Liver (tissue), 9 donors: ENCODE measurements around the gene NKX2-3. TPM values are rescaled to one million over a fixed set of nuclear protein-coding genes. Genes with fewer than 3 reads are reported as not detected.

Experiments used
- DNase-seq: peaks from one replicate; pipeline ENCODE4 v3.0.0-alpha.2; 2017; ENCODE audit warnings: low spot score
- H3K27ac ChIP-seq, 2 donors: one replicate each; pipeline ENCODE4 v1.7.0; 2013; ENCODE audit warnings: inconsistent platforms in 2 of 2, low read length in 2 of 2, control low read depth in 1 of 2, low read depth in 1 of 2, mild to moderate bottlenecking in 1 of 2
- H3K27me3 ChIP-seq, 4 donors: one replicate each; pipeline versions ENCODE4 v1.6.1 to v1.7.0; 2013; ENCODE audit warnings: low read length in 3 of 4, inconsistent platforms in 1 of 4, mild to moderate bottlenecking in 1 of 4, moderate library complexity in 1 of 4; ENCODE audit not compliant: control insufficient read depth in 4 of 4, insufficient read depth in 4 of 4
- H3K36me3 ChIP-seq, 4 donors: one replicate each; pipeline versions ENCODE4 v1.6.1 to v1.7.0; 2013; ENCODE audit warnings: low read length in 3 of 4, mild to moderate bottlenecking in 3 of 4, low read depth in 1 of 4, moderate library complexity in 1 of 4; ENCODE audit not compliant: control insufficient read depth in 4 of 4, insufficient read depth in 3 of 4
- H3K4me1 ChIP-seq, 4 donors: one replicate each; pipeline versions ENCODE4 v1.6.1 to v1.7.0; 2013; ENCODE audit warnings: low read length in 3 of 4, mild to moderate bottlenecking in 3 of 4, moderate library complexity in 1 of 4; ENCODE audit not compliant: control insufficient read depth in 4 of 4, insufficient read depth in 4 of 4
- H3K4me3 ChIP-seq, 3 donors: one replicate each; pipeline versions ENCODE4 v1.6.1 to v1.7.0; 2013; ENCODE audit warnings: low read length in 3 of 3, control low read depth in 1 of 3, low read depth in 1 of 3, mild to moderate bottlenecking in 1 of 3
- H3K9ac ChIP-seq, 2 donors: one replicate each; pipeline ENCODE4 v1.7.0; 2013; ENCODE audit warnings: low read length in 2 of 2, mild to moderate bottlenecking in 2 of 2, moderate library complexity in 2 of 2, control low read depth in 1 of 2, low read depth in 1 of 2
- H3K9me3 ChIP-seq, 4 donors: one replicate each; pipeline versions ENCODE4 v1.6.1 to v1.7.0; 2013; ENCODE audit warnings: low read length in 3 of 4; ENCODE audit not compliant: control insufficient read depth in 4 of 4
- EGR1 ChIP-seq, 2 donors: IDR thresholded peaks; 2 replicates each; pipeline ENCODE4 v1.6.1; 2016 to 2018; ENCODE audit warnings: antibody characterized with exemption in 2 of 2, low read depth in 2 of 2
- FOXA1 ChIP-seq: IDR thresholded peaks from 2 replicates; pipeline ENCODE4 v1.6.1; 2016; ENCODE audit warnings: antibody characterized with exemption
- FOXA2 ChIP-seq: IDR thresholded peaks from 2 replicates; pipeline ENCODE4 v1.6.1; 2016; ENCODE audit warnings: antibody characterized with exemption
- GABPA ChIP-seq, 2 donors: IDR thresholded peaks in 1 of 2; conservative IDR thresholded peaks in 1 of 2; 2 replicates each; pipeline ENCODE4 v1.6.1; 2016; ENCODE audit warnings: antibody characterized with exemption in 2 of 2, mild to moderate bottlenecking in 1 of 2, moderate library complexity in 1 of 2
- HNF4A ChIP-seq, 2 donors: conservative IDR thresholded peaks; 2 replicates each; pipeline ENCODE4 v1.6.1; 2016; ENCODE audit warnings: antibody characterized with exemption in 2 of 2, mild to moderate bottlenecking in 2 of 2
- HNF4G ChIP-seq: IDR thresholded peaks from 2 replicates; pipeline ENCODE4 v1.6.1; 2016; ENCODE audit warnings: antibody characterized with exemption
- JUND ChIP-seq, 2 donors: IDR thresholded peaks; 2 replicates each; pipeline ENCODE4 v1.6.1; 2016; ENCODE audit warnings: antibody characterized with exemption in 2 of 2
- NR2F2 ChIP-seq: IDR thresholded peaks from 2 replicates; pipeline ENCODE4 v1.6.1; 2016; ENCODE audit warnings: antibody characterized with exemption
- RAD21 ChIP-seq, 2 donors: IDR thresholded peaks; 2 replicates each; pipeline ENCODE4 v1.6.1; 2016; ENCODE audit warnings: antibody characterized with exemption in 2 of 2, mild to moderate bottlenecking in 2 of 2
- RXRA ChIP-seq, 2 donors: IDR thresholded peaks; 2 replicates each; pipeline ENCODE4 v1.6.1; 2017 to 2018; ENCODE audit warnings: antibody characterized with exemption in 2 of 2, mild to moderate bottlenecking in 1 of 2
- SP1 ChIP-seq: IDR thresholded peaks from 2 replicates; pipeline ENCODE4 v1.6.1; 2018; ENCODE audit warnings: antibody characterized with exemption, mild to moderate bottlenecking
- TAF1 ChIP-seq: conservative IDR thresholded peaks from 2 replicates; pipeline ENCODE4 v1.6.1; 2016; ENCODE audit warnings: antibody characterized with exemption, mild to moderate bottlenecking
- YY1 ChIP-seq: IDR thresholded peaks from 2 replicates; pipeline ENCODE4 v1.6.1; 2016; ENCODE audit warnings: antibody characterized with exemption, mild to moderate bottlenecking
- WGBS: extraction: QIAGEN DNeasy Blood & Tissue Kit; methylation state at CpG from one replicate; pipeline ENCODE4 v1.1.7; 2013; 5-methylcytosine and 5-hydroxymethylcytosine counted together
- polyA plus RNA-seq, 2 donors: library from polyadenylated mRNA; stranded (reverse) in 1 of 2; unstranded in 1 of 2; fragments of 200-250 nt in 1 of 2; fragments of >200 nt in 1 of 2; fragmentation: Nextera tagmentation in 1 of 2; extraction: Ambion mirVana in 1 of 2; gene quantifications; one replicate each; pipeline versions ENCODE4 v1.2.1 to v1.2.3, GENCODE V29; 2013 to 2015
- total RNA-seq, 2 donors: library from RNA; depleted of rRNA; stranded (reverse); fragments of >200 nt; gene quantifications; one replicate each; pipeline ENCODE4 v1.2.3, GENCODE V29; 2014
- TF ChIP-seq, protein P1 (sequence below): IDR thresholded peaks from 2 replicates; pipeline ENCODE4 v1.6.1; 2016; ENCODE audit warnings: antibody characterized with exemption, mild to moderate bottlenecking
- TF ChIP-seq, protein P2 (sequence below): IDR thresholded peaks from 2 replicates; pipeline ENCODE4 v1.6.1; 2016; ENCODE audit warnings: antibody characterized with exemption
- TF ChIP-seq, protein P3 (sequence below): fragments of 150-350 bp; IDR thresholded peaks from 2 replicates; pipeline ENCODE4 v1.5.1; 2017; ENCODE audit warnings: improper control_type of control experiment, low read depth, low read length; ENCODE audit not compliant: missing input control
- TF ChIP-seq, protein P4 (sequence below): IDR thresholded peaks from 2 replicates; pipeline ENCODE4 v1.6.1; 2016; ENCODE audit warnings: antibody characterized with exemption
- TF ChIP-seq, protein P5 (sequence below): IDR thresholded peaks from 2 replicates; pipeline ENCODE4 v1.6.1; 2016; ENCODE audit warnings: antibody characterized with exemption
- donor health status: healthy.
- donor health status: healthy.
- donor health status: healthy.
- donor health status: healthy.
- donor health status: healthy.

The NKX2-3 gene
- total and polyA plus RNA-seq, 4 donors, result 0.06 to 0.09 TPM; not detected in 2

DNA sequence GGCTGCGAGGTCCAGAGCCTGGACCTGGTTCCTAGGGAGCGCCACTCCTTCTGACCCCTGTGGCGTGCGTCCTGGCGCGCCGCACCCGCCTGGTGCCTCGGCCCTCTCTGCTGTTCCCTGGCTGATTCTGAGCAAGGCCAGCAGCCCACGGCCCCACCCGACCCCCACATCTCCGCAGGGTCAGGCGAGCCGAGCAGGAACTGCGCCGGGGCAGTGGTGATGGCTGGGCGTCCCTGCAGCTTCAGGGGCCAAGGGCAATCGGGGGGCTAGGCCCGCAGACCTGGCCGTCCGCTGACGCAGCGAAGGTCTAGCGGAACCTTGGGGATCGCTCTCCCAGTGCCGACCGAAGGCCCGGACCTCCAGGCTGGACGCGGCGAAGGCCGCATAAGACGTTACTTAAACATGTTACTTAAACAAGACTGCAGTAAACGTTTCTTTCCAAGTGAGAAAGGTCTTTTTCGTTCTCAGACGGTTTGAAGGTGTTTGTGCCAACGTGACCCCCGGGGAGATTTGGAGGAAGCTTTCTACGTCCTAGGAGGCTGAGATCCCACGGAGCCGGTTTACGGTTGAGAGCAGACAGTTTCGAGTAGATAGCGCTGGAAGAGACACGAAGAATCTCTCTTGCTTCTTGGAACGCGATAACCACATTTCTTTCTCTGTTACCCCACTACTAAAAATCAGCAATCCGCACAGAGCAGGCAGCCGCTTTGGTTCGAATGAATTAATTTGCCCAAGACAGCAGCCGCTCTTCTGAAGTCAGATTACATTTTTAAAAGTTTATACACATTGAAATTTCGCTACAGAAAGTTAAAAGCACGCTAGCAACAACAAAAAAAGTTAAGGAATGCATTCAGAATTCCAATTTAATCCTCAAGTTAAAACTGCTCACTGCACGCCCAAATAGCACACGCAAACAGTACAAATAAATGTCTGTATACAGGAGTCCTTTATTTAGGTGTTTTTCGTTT lies 4.9 kb upstream of the NKX2-3 start (continued):
- TF ChIP-seq, protein P1, sequence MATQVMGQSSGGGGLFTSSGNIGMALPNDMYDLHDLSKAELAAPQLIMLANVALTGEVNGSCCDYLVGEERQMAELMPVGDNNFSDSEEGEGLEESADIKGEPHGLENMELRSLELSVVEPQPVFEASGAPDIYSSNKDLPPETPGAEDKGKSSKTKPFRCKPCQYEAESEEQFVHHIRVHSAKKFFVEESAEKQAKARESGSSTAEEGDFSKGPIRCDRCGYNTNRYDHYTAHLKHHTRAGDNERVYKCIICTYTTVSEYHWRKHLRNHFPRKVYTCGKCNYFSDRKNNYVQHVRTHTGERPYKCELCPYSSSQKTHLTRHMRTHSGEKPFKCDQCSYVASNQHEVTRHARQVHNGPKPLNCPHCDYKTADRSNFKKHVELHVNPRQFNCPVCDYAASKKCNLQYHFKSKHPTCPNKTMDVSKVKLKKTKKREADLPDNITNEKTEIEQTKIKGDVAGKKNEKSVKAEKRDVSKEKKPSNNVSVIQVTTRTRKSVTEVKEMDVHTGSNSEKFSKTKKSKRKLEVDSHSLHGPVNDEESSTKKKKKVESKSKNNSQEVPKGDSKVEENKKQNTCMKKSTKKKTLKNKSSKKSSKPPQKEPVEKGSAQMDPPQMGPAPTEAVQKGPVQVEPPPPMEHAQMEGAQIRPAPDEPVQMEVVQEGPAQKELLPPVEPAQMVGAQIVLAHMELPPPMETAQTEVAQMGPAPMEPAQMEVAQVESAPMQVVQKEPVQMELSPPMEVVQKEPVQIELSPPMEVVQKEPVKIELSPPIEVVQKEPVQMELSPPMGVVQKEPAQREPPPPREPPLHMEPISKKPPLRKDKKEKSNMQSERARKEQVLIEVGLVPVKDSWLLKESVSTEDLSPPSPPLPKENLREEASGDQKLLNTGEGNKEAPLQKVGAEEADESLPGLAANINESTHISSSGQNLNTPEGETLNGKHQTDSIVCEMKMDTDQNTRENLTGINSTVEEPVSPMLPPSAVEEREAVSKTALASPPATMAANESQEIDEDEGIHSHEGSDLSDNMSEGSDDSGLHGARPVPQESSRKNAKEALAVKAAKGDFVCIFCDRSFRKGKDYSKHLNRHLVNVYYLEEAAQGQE, result no peak
- TF ChIP-seq JUND (IDR thresholded peaks at IDR 0.05), result no peak
- no peak for TF ChIP-seq GABPA (IDR thresholded peaks at IDR 0.05 in 1 of 2, conservative IDR thresholded peaks at IDR 0.05 in 1 of 2)

DNA sequence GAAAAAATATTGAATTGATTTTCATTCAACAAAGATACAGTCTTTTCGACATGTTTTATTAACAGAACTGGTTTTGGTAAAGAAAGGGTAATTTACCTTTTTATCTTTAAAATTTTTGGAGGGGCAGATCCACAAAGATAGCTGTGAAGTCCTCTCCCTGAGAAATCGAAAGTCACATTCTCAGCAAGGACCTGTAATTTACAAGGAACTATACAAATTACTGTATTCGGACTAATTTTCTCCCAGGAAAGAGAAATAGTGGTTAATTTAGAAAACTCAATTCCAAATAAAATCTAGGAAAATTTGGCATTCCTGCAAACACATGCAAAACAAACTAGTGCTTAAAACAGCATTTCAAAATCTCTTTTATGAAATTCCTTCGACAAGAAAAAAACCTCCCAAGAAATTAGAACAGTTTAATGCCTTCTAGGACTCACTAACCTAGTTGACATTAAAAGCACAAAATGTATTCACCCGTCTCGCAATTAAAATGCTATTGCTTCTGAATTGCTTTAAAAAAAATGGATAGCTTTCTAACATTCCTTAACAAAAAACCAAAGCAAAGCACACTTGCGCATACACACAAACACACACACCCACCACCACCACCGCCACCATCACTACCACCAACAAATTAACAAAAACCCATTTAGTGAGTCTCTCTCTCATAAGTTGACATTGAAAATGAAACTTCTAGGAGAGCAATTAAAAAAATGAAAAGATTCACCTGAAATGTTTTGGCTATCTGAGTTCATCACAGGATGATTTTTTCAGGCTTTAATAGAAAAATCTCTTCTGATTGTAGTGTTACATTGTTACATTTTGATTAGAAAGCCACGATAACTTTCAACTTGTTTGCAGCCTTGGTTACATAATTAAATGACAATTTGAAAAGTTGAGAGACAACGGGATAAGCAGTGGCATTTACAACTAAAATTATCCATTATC lies 4.0 kb upstream of the NKX2-3 start:
- Histone ChIP-seq H3K9ac (no peak overlapping the region), H3K9me3 (peaks cover 0 to 5% (median 0%) of the 10 kb centered on the region in 4 donors), H3K4me1 (peaks cover 0 to 17% (median 3%) of the 10 kb centered on the region in 4 donors), H3K36me3 (no peaks in the 10 kb centered on the region), H3K27me3 (peaks cover 0 to 69% (median 39%) of the 10 kb centered on the region in 4 donors), H3K27ac (no peak overlapping the region), H3K4me3 (no peak overlapping the region)
- DNase-seq, result no peak
- TF ChIP-seq FOXA1, result no peak
- TF ChIP-seq HNF4G, result no peak
- TF ChIP-seq SP1, result no peak
- no peak for TF ChIP-seq JUND (IDR thresholded peaks at IDR 0.05)
- TF ChIP-seq, protein P2, sequence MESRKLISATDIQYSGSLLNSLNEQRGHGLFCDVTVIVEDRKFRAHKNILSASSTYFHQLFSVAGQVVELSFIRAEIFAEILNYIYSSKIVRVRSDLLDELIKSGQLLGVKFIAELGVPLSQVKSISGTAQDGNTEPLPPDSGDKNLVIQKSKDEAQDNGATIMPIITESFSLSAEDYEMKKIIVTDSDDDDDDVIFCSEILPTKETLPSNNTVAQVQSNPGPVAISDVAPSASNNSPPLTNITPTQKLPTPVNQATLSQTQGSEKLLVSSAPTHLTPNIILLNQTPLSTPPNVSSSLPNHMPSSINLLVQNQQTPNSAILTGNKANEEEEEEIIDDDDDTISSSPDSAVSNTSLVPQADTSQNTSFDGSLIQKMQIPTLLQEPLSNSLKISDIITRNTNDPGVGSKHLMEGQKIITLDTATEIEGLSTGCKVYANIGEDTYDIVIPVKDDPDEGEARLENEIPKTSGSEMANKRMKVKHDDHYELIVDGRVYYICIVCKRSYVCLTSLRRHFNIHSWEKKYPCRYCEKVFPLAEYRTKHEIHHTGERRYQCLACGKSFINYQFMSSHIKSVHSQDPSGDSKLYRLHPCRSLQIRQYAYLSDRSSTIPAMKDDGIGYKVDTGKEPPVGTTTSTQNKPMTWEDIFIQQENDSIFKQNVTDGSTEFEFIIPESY, result no peak
- TF ChIP-seq, protein P1, result no peak
- TF ChIP-seq GABPA (IDR thresholded peaks at IDR 0.05 in 1 of 2, conservative IDR thresholded peaks at IDR 0.05 in 1 of 2), result no peak
- TF ChIP-seq, protein P3, sequence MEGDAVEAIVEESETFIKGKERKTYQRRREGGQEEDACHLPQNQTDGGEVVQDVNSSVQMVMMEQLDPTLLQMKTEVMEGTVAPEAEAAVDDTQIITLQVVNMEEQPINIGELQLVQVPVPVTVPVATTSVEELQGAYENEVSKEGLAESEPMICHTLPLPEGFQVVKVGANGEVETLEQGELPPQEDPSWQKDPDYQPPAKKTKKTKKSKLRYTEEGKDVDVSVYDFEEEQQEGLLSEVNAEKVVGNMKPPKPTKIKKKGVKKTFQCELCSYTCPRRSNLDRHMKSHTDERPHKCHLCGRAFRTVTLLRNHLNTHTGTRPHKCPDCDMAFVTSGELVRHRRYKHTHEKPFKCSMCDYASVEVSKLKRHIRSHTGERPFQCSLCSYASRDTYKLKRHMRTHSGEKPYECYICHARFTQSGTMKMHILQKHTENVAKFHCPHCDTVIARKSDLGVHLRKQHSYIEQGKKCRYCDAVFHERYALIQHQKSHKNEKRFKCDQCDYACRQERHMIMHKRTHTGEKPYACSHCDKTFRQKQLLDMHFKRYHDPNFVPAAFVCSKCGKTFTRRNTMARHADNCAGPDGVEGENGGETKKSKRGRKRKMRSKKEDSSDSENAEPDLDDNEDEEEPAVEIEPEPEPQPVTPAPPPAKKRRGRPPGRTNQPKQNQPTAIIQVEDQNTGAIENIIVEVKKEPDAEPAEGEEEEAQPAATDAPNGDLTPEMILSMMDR, result no peak
- no peak for TF ChIP-seq HNF4A (conservative IDR thresholded peaks at IDR 0.05)
- TF ChIP-seq RAD21 (IDR thresholded peaks at IDR 0.05), result no peak
- TF ChIP-seq YY1, result no peak
- TF ChIP-seq EGR1 (IDR thresholded peaks at IDR 0.05; ENCODE audit: low read depth in 2 of 2), result no peak
- TF ChIP-seq FOXA2, result no peak
- TF ChIP-seq TAF1, result no peak
- no peak for TF ChIP-seq NR2F2
- TF ChIP-seq, protein P4, sequence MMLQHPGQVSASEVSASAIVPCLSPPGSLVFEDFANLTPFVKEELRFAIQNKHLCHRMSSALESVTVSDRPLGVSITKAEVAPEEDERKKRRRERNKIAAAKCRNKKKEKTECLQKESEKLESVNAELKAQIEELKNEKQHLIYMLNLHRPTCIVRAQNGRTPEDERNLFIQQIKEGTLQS, result no peak
- TF ChIP-seq RXRA (IDR thresholded peaks at IDR 0.05), result no peak
- TF ChIP-seq, protein P5, sequence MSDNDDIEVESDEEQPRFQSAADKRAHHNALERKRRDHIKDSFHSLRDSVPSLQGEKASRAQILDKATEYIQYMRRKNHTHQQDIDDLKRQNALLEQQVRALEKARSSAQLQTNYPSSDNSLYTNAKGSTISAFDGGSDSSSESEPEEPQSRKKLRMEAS, result no peak
- WGBS, result 19% methylated on average over 10 of the region's 10 CpGs
